ENCODE measurements around the gene IFI27. TPM values are rescaled to one million over a fixed set of nuclear protein-coding genes. Genes with fewer than 3 reads are reported as not detected.

Gene IFI27
- total and polyA plus RNA-seq, 9 of the 15 experiments (the other 6 are each of a cell fraction or from before 2014, with no cell fraction given): 0.19 to 3.4 (median 1.4) TPM; not detected in 1

DNA sequence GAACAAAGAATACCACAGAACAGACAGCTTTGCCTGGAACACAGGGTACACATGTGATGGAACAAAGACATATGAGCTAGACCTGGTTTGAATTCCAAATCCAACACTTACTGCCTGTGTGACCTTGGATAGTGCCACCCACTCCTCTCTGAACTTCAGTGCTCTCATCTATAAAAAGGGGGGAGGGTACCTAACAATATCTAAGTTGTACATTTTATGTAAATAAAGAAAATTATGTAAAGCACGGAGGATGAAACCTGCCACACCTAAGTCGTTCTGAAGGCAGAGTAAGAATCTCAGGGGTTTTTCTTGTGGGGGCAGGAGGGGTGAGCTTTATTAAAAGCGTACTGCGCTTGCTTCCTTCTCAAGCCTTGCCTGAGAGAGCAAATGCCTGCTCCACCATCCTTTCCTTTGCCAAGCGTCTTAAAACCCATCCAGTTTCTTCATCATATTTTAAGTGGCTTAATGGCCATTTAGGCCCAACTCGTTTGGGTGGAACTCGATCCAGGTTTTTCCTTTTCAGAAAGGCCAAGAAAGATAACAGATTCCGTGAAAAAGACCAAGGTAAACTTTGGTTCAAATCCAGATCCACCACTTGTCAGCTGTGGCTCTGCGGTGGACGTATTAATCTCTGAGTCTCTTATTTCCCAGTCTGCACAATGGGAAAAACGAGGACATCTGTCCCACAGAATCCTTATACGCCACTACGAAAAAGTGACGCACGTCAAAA is 30.5 kb upstream of the IFI27 start (continued):
- TF ChIP-seq ZNF140 (CRISPR knock-in tag; IDR thresholded peaks at IDR 0.05) (no peak), NFRKB (IDR thresholded peaks at IDR 0.05; ENCODE audit: low read depth) (no peak), MCM3 (IDR thresholded peaks at IDR 0.05) (no peak), NFYB (IDR thresholded peaks at IDR 0.05; ENCODE audit: extremely low read depth, insufficient read length) (no peak), CBX1 (IDR thresholded peaks at IDR 0.05; ENCODE audit: low read depth) (no peak)

GRCh38 chr14:94080621-94081385 is 29.7 kb upstream of the IFI27 start, which contains the start of the genes DDX24 and IFI27L1:
TSS of gene DDX24 (minus strand) at chr14:94081202. CDS start at chr14:94079742, 1,460 bp downstream.
TSS of gene IFI27L1 (plus strand) at chr14:94081310. CDS start at chr14:94096938, 15,628 bp downstream.
- Histone ChIP-seq H3K27me3 (ENCODE audit: control insufficient read depth in 2 of 2, insufficient read depth in 2 of 2, low read length in 2 of 2) (no peaks in the 10 kb centered on the region), H3K27ac (ENCODE audit: extremely low read depth, low read depth, low read length) (peak within 1 kb of the TSS; percentile 81), H3K4me3 (peak within 1 kb of the TSS; percentile 88), H3K4me1 (replicated peaks in 1 of 2; ENCODE audit: control insufficient read depth in 2 of 2, insufficient read depth in 2 of 2, low read length in 2 of 2) (peaks cover 8 to 22% of the 10 kb centered on the region in 2 experiments; a peak in 4 of 5 replicates), H3K9me3 (replicated peaks; ENCODE audit: control insufficient read depth, insufficient read depth, low read depth, low read length) (no peaks in the 10 kb centered on the region), H3K36me3 (ENCODE audit: control insufficient read depth, insufficient read depth, low read length) (peaks cover 30% of the 10 kb centered on the region), H3K79me2 (ENCODE audit: control insufficient read depth, insufficient read depth, low read length) (peaks cover 86% of the 10 kb centered on the region), H4K20me1 (replicated peaks; ENCODE audit: control insufficient read depth, insufficient read depth, low read length) (peaks cover 9% of the 10 kb centered on the region), H3K9me1 (ENCODE audit: control insufficient read depth, insufficient read depth, low read length) (no peaks in the 10 kb centered on the region), H2AFZ (ENCODE audit: low read depth, low read length) (peak within 1 kb of the TSS; percentile 64), H3K9ac (ENCODE audit: insufficient read depth in 1 of 2, low read depth in 2 of 2, low read length in 2 of 2) (peak within 1 kb of the TSS; percentile 85 to 95), H3K4me2 (ENCODE audit: insufficient read depth, low read length) (peak within 1 kb of the TSS; percentile 92)
- POLR2A ChIA-PET: interaction anchor here (0.6 to 1.0 kb wide), 4 partner anchors 23 to 76 kb away, joined by 3 to 4 read pairs (median 4); partner anchors contain the start of gene IFI27
- ATAC-seq: peak; percentile 92
- intact Hi-C loops (cut with micrococcal nuclease): no loop called here
- DNase-seq (ENCODE audit: extremely low read depth in 1 of 4, low spot score in 3 of 4): peak; percentile 92 to 95 (median 94)
- peak; percentile 90 for FAIRE-seq
- CTCF ChIA-PET (ENCODE audit: low intra/inter-chr PET ratio): interaction anchor here (0.6 to 0.7 kb wide), 2 partner anchors 60 to 65 kb away, joined by 3 to 5 read pairs; no protein-coding TSS in a partner anchor
- BruUV-seq (replicated peaks): no TSS peak
- in situ Hi-C loops (cut with MboI): no loop called here
- under 1% methylated on average over 50 of the region's 77 CpGs for WGBS (ENCODE audit: insufficient coverage, low coverage, missing lambda C conversion rate)
- peak; percentile 71 for TF ChIP-seq RBBP5 (IDR thresholded peaks at IDR 0.05; ENCODE audit: borderline replicate concordance, insufficient read depth, low read length, poor library complexity, severe bottlenecking)
- TF ChIP-seq KLF16 (IDR thresholded peaks at IDR 0.05): no peak
- TF ChIP-seq, protein P1, sequence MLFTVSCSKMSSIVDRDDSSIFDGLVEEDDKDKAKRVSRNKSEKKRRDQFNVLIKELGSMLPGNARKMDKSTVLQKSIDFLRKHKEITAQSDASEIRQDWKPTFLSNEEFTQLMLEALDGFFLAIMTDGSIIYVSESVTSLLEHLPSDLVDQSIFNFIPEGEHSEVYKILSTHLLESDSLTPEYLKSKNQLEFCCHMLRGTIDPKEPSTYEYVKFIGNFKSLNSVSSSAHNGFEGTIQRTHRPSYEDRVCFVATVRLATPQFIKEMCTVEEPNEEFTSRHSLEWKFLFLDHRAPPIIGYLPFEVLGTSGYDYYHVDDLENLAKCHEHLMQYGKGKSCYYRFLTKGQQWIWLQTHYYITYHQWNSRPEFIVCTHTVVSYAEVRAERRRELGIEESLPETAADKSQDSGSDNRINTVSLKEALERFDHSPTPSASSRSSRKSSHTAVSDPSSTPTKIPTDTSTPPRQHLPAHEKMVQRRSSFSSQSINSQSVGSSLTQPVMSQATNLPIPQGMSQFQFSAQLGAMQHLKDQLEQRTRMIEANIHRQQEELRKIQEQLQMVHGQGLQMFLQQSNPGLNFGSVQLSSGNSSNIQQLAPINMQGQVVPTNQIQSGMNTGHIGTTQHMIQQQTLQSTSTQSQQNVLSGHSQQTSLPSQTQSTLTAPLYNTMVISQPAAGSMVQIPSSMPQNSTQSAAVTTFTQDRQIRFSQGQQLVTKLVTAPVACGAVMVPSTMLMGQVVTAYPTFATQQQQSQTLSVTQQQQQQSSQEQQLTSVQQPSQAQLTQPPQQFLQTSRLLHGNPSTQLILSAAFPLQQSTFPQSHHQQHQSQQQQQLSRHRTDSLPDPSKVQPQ (CRISPR knock-in tag; IDR thresholded peaks at IDR 0.05; ENCODE audit: borderline replicate concordance): no peak
- TF ChIP-seq TAL1 (IDR thresholded peaks at IDR 0.05): no peak
- TF ChIP-seq FOXK1 (CRISPR knock-in tag; IDR thresholded peaks at IDR 0.05; ENCODE audit: borderline replicate concordance): no peak
- 0 out of 2 replicates have a peak, but pooled peaks have one; percentile 36 for TF ChIP-seq MTA3 (IDR thresholded peaks at IDR 0.05; ENCODE audit: borderline replicate concordance)
- TF ChIP-seq RAD51 (IDR thresholded peaks at IDR 0.05; ENCODE audit: borderline replicate concordance, low read depth): no peak
- TF ChIP-seq EHMT2 (IDR thresholded peaks at IDR 0.05): no peak
